NCI-H460 (cell line): ENCODE measurements around the gene USP17L11. TPM values are rescaled to one million over a fixed set of nuclear protein-coding genes. Genes with fewer than 3 reads are reported as not detected.

Experiments
- total RNA-seq: library from RNA; depleted of rRNA; stranded (reverse); fragments of >200 nt; shearing (Covaris generic); gene quantifications from 2 replicates; pipeline ENCODE4 v1.2.3, GENCODE V29; 2014; rRNA removed

The USP17L11 gene
- total RNA-seq, 1 experiment from 2014 or later: not detected

Other genes starting within 250 kb of the USP17L11 start
- gene FAM90A26, start 45.0 kb upstream of the USP17L11 start, total RNA-seq: not detected in 2 replicates
- not detected in 2 replicates for gene USP17L10, start 4.7 kb upstream of the USP17L11 start, total RNA-seq
- not detected in 2 replicates for gene USP17L12, start 4.7 kb downstream of the USP17L11 start, total RNA-seq
- gene USP17L13, start 9.5 kb downstream of the USP17L11 start, total RNA-seq: not detected in 2 replicates
- 0.05 TPM in 1 of 2 replicates, not detected in the other for gene USP17L15, start 19.0 kb downstream of the USP17L11 start, total RNA-seq
- not detected in 2 replicates for gene USP17L17, start 28.5 kb downstream of the USP17L11 start, total RNA-seq
- not detected in 2 replicates for gene USP17L18, start 33.2 kb downstream of the USP17L11 start, total RNA-seq
- not detected in 2 replicates for gene USP17L19, start 38.0 kb downstream of the USP17L11 start, total RNA-seq
- not detected in 2 replicates for gene USP17L20, start 42.7 kb downstream of the USP17L11 start, total RNA-seq
- gene USP17L21, start 47.5 kb downstream of the USP17L11 start, total RNA-seq: not detected in 2 replicates
- gene USP17L22, start 52.2 kb downstream of the USP17L11 start, total RNA-seq: not detected in 2 replicates
- not detected in 2 replicates for gene USP17L24, start 109.8 kb downstream of the USP17L11 start, total RNA-seq
- gene USP17L25, start 114.5 kb downstream of the USP17L11 start, total RNA-seq: not detected in 2 replicates
- gene USP17L26, start 119.3 kb downstream of the USP17L11 start, total RNA-seq: not detected in 2 replicates
- not detected in 2 replicates for gene USP17L5, start 124.0 kb downstream of the USP17L11 start, total RNA-seq
- gene USP17L27, start 128.7 kb downstream of the USP17L11 start, total RNA-seq: not detected in 2 replicates
- not detected in 2 replicates for gene USP17L28, start 133.5 kb downstream of the USP17L11 start, total RNA-seq
- not detected in 2 replicates for gene USP17L29, start 138.2 kb downstream of the USP17L11 start, total RNA-seq
- not detected in 2 replicates for gene USP17L30, start 147.7 kb downstream of the USP17L11 start, total RNA-seq
- not detected in 2 replicates for gene DEFB131A, start 229.0 kb downstream of the USP17L11 start, total RNA-seq